Measurements from ENCODE around the gene CDKN1A. TPM values are rescaled to one million over a fixed set of nuclear protein-coding genes. Genes with fewer than 3 reads are reported as not detected.
"Not testable (repeated sequence)": the region's sequence is repeated elsewhere in the genome, so short reads cannot be mapped to it uniquely, and the experiment has no call there.

The CDKN1A gene
- total RNA-seq, 4 donors from 2014 or later: 110 to 346 (median 260) TPM

DNA sequence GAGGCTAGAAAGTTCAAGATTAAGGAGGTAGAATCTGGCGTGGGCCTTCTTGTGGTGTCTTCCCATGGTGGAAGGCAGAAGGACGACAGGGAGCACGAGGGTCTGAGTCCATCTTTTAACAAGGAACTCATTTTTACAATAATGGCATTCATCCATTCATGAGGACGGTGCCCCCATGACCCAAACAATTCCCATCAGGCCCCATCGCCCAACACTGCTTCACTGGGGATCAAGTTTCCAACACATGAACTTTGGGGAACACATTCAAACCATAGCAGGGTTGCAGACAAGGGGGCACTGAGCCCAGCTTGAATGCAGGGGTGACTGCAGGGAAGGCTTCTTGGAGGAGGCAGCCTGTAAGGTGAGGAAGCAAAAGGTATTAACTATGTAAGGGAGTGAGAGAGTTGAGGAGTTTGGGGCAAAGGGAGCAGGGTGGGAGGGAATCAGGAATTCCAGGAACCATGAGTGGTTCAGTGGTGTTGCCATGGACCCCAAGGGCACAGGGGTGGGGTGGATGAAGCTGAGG, 24.6 kb downstream of the CDKN1A start:
- intact Hi-C loops (cut with DNase I; ENCODE audit: low total_unique reads) (no loop called here), in situ Hi-C loops (cut with MboI; ENCODE audit: low sequenced_read_pairs in 4 of 4) (no loop called here)
- Histone ChIP-seq H3K4me3 (no peak overlapping the region), H3K9me3 (no peaks in the 10 kb centered on the region), H3K27me3 (no peaks in the 10 kb centered on the region), H3K36me3 (no peaks in the 10 kb centered on the region), H3K27ac (no peak overlapping the region), H3K4me1 (no peaks in the 10 kb centered on the region)
- ATAC-seq (no peak), DNase-seq (no peak)
- TF ChIP-seq, protein P1, sequence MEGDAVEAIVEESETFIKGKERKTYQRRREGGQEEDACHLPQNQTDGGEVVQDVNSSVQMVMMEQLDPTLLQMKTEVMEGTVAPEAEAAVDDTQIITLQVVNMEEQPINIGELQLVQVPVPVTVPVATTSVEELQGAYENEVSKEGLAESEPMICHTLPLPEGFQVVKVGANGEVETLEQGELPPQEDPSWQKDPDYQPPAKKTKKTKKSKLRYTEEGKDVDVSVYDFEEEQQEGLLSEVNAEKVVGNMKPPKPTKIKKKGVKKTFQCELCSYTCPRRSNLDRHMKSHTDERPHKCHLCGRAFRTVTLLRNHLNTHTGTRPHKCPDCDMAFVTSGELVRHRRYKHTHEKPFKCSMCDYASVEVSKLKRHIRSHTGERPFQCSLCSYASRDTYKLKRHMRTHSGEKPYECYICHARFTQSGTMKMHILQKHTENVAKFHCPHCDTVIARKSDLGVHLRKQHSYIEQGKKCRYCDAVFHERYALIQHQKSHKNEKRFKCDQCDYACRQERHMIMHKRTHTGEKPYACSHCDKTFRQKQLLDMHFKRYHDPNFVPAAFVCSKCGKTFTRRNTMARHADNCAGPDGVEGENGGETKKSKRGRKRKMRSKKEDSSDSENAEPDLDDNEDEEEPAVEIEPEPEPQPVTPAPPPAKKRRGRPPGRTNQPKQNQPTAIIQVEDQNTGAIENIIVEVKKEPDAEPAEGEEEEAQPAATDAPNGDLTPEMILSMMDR (IDR thresholded peaks at IDR 0.05 in 4 of 5, conservative IDR thresholded peaks at IDR 0.05 in 1 of 5): no peak
- no peak for TF ChIP-seq POLR2A (IDR thresholded peaks at IDR 0.05)

DNA sequence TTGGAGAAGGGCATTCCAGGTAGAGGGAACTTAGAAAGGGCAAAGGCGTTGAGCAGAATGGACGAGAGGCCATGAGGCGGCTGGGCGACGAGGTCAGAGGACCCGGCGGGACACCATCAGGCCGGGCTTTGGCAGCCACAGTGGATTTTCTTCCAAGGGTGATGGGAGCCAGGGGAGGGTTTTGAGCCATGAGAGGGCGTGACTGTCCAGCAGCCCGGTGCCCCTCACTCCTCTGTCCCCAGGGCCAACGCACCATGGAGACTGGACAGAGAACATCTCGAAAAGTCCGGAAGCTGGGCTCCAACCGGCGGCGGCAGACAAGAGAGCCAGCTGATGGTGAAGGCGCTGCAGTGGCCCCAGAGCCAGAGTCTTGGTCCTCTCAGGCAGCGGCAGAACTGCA, 25.5 kb downstream of the CDKN1A start:
- in situ Hi-C loops (cut with MboI; ENCODE audit: low sequenced_read_pairs in 4 of 4): no loop called here
- Histone ChIP-seq H3K27me3 (no peaks in the 10 kb centered on the region), H3K9me3 (no peaks in the 10 kb centered on the region), H3K4me3 (no peak overlapping the region), H3K4me1 (no peaks in the 10 kb centered on the region), H3K36me3 (no peaks in the 10 kb centered on the region), H3K27ac (no peak overlapping the region)
- ATAC-seq (no peak), DNase-seq (no peak)
- TF ChIP-seq, protein P1 (IDR thresholded peaks at IDR 0.05 in 4 of 5, conservative IDR thresholded peaks at IDR 0.05 in 1 of 5): no peak
- no peak for TF ChIP-seq POLR2A (IDR thresholded peaks at IDR 0.05)
- intact Hi-C loops (cut with DNase I; ENCODE audit: low total_unique reads): no loop called here

DNA sequence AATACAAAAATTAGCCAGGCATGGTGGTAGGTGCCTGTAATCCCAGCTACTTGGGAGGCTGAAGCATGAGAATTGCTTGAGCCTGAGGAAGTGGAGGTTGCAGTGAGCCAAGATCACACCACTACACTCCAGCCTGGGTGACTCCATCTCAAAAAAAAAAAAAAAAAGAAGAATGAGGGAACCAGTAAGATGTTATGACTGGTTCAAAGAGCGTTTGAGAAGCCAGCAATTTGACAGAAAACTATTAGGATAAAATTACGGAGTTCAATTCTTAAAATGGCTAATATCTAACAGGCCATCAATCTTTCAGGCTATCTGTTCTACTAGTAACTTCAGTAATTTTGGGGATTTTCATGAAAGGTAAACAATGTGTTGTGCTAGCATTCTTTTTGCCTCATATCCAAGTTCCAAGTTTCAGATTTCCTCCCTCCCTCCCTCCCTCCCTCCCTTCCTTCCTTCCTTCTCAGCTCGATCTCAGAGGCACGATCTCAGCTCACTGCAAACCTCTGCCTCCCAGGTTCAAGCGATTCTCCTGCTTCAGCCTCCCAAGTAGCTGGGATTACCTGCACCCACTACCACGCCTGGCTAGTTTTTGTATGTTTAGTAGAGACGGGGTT, 26.6 kb downstream of the CDKN1A start:
- DNase-seq; H3K4me3 ChIP-seq; intact Hi-C loops (cut with DNase I; ENCODE audit: low total_unique reads); H3K9me3 ChIP-seq; ATAC-seq; H3K4me1 ChIP-seq; H3K27ac ChIP-seq; in situ Hi-C loops (cut with MboI; ENCODE audit: low sequenced_read_pairs in 4 of 4); H3K27me3 ChIP-seq; H3K36me3 ChIP-seq: not testable (repeated sequence)

DNA sequence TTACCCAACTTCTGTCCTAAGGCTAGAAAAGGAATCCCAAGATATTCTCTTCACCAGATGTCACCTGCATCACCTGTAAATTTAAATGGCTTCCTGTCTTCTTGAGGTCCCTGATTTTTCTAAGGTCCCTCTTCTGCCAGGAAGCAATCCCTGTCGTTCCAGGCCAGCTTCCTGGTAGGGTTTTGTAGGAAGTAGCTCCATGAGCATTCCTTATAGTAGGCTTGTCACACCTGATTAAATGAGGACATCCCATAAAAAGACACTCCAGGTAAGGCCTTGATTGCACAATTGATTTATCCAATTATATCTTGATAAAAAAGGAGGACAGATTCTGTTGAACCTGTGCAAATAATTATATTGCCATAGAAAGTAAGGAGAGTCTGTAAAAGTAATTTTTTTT, 27.8 kb downstream of the CDKN1A start:
- no peaks in the 10 kb centered on the region for H3K27me3 ChIP-seq
- in situ Hi-C loops (cut with MboI; ENCODE audit: low sequenced_read_pairs in 4 of 4) (no loop called here), intact Hi-C loops (cut with DNase I; ENCODE audit: low total_unique reads) (no loop called here)
- no peak for DNase-seq
- H3K27ac ChIP-seq: no peak overlapping the region
- no peak overlapping the region for H3K4me3 ChIP-seq
- no peak for TF ChIP-seq POLR2A (IDR thresholded peaks at IDR 0.05)
- TF ChIP-seq, protein P1 (IDR thresholded peaks at IDR 0.05 in 4 of 5, conservative IDR thresholded peaks at IDR 0.05 in 1 of 5): no peak
- H3K4me1 ChIP-seq: no peaks in the 10 kb centered on the region
- no peaks in the 10 kb centered on the region for H3K36me3 ChIP-seq
- ATAC-seq: no peak
- no peaks in the 10 kb centered on the region for H3K9me3 ChIP-seq

DNA sequence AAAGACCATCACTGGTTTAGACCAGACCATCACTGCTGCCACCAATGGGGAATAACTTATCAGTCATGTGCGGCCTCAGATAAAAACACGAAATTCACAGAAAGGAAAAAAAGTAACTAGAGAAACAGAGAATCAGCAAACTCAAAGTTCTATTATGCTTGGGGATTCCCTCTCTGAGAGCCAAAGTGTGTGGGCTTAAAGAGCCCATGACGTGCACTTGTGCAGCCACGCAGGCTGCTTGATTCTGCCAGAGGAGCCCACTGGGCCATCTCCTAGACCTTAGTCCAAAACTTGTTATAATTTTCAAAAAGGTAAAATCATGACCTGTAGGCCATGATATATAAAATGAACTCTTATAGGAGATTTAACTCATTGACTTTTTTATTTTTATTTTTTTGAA, 34.3 kb downstream of the CDKN1A start:
- in situ Hi-C loops (cut with MboI; ENCODE audit: low sequenced_read_pairs in 4 of 4) (no loop called here), intact Hi-C loops (cut with DNase I; ENCODE audit: low total_unique reads) (no loop called here)
- DNase-seq: no peak
- H3K4me1 ChIP-seq: no peaks in the 10 kb centered on the region
- H3K27ac ChIP-seq: no peak overlapping the region
- H3K4me3 ChIP-seq: no peak overlapping the region
- TF ChIP-seq POLR2A (IDR thresholded peaks at IDR 0.05): no peak
- TF ChIP-seq, protein P1 (IDR thresholded peaks at IDR 0.05 in 4 of 5, conservative IDR thresholded peaks at IDR 0.05 in 1 of 5): no peak
- ATAC-seq: no peak
- no peaks in the 10 kb centered on the region for H3K9me3 ChIP-seq
- H3K27me3 ChIP-seq: no peaks in the 10 kb centered on the region
- no peaks in the 10 kb centered on the region for H3K36me3 ChIP-seq
